GM10248 (cell line): ENCODE measurements around the gene U2AF1.
"Not testable (repeated sequence)": the region's sequence is repeated elsewhere in the genome, so short reads cannot be mapped to it uniquely, and the experiment has no call there.

Source experiments
- CTCF ChIA-PET: fragments of 300-600 bp; sonication (Branson Sonifier 250); formaldehyde crosslinking; extraction: SDS; loops from one replicate; lab custom pipeline; 2021; ENCODE audit warnings: antibody characterized with exemption; lab: Yijun Ruan, JAX
- POLR2A ChIA-PET: fragments of 350-650 bp; sonication (Branson Sonifier 250); formaldehyde crosslinking; extraction: SDS; loops from one replicate; lab custom pipeline; 2020; ENCODE audit warnings: antibody characterized with exemption; lab: Yijun Ruan, JAX
- DNase-seq: peaks from one replicate; pipeline ENCODE4 v3.0.0; 2012; ENCODE audit errors: extremely low spot score

U2AF1 gene, protein sequence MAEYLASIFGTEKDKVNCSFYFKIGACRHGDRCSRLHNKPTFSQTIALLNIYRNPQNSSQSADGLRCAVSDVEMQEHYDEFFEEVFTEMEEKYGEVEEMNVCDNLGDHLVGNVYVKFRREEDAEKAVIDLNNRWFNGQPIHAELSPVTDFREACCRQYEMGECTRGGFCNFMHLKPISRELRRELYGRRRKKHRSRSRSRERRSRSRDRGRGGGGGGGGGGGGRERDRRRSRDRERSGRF

DNA sequence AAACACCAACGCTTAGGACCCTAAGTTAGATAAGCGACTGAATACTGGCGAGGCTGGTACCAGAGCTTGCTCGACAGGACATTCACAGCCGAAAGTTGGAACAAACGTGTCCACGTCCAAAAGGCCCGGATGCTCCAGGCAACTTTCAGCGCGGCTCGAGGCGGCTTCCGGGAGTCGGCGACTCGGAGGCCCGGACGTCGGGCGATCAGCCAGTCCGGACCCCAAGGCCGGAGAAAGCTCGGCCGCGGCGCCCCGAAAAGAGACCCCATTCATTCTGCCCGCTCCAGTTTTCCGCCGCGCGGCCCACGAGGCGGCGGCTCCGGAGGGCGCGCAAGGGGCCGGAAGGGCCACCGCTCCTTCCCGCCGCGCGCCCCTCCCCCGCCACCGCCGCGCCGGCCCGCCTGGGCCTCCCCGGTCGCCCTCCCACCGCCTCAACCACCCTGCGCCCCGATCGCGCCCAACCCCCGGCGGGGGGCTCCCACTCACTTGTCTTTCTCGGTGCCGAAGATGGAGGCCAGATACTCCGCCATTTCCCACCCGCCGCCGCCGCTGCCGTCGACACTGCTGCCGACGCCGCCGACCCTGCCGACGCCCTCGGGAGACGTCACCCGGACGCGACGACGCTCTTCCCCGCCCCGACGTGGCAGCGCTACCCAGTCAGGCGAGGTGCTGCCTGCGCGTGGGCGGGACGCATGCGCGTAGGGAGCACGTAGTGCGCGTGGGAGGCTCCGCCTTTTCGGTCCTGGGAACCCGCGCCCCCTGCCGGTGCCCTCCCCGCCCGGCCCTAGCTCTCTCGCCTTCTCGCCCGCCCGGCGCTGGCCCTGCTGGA lies at the start of gene U2AF1:
Gene U2AF1, minus strand, starts transcription at position 606 of the 829 bp plus-strand sequence. Its CDS starts 76 bp downstream, at position 530.
- CTCF ChIA-PET, POLR2A ChIA-PET, DNase-seq: not testable (repeated sequence)

DNA sequence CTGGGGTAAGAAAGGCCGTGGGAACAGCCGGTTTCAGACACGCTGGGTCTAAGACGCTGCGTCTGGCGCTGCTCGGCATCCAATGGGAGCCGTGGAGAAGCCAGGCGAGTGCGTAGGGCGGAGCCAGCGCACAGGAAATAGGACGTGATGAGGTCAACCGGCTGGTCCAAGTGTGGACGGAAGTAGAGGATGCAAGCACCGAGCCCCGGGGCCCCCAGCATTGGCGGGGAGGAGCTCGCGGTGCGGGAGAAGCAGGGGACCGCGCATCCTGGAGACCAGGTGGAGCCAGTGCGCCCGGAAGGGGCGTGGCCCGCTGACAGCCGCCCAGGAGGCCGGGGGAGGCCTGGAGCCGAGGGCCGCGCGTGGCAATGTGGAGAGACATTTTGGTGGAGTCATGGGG lies 46.2 kb upstream of the U2AF1 start:
- DNase-seq, CTCF ChIA-PET, POLR2A ChIA-PET: not testable (repeated sequence)

DNA sequence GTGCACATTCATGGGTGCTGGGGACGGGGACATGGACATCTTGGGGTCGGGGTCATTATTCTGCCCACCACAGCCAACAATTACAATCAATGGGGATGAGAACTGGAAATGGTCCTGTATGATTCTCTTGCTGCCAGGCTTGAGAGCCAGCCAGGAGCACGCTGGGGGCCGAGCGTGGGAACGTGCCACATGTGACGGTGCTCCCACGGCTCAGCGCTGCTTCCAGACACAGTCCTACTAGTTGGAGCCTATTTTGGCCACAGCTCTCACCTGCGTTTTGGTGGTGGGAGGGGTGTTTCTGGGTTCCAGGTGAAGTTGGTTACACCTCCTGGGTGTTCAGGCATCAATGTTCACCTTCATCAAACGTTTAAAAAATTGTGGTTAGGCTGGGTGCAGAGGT lies 42.0 kb upstream of the U2AF1 start:
- DNase-seq, CTCF ChIA-PET, POLR2A ChIA-PET: not testable (repeated sequence)

- DNase-seq, CTCF ChIA-PET, POLR2A ChIA-PET: not testable (repeated sequence)
These were observed 40.6 kb upstream of the U2AF1 start for GRCh38 chr21:43147999-43148398.

DNA sequence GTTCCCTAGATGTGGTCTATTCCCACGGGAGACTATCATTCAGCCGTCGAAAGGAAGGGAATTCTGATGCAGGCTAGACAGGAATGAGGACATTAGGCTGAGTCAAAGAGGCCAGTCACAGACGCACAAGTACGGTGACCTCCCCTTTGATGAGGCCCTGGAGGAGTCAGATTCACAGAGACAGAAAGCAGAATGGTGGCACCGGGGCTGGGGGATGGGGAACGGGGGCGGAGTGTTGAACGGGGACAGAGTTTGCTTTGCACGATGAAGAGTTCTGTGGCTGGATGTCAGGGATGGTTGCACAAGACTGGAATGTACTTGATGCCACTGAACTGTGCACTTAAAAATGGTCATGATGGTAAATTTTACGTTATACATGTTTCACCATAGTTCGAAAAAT lies 39.3 kb upstream of the U2AF1 start:
- CTCF ChIA-PET, POLR2A ChIA-PET, DNase-seq: not testable (repeated sequence)

GRCh38 chr21:43141407-43141806 lies 34.0 kb upstream of the U2AF1 start:
- DNase-seq, CTCF ChIA-PET, POLR2A ChIA-PET: not testable (repeated sequence)

- POLR2A ChIA-PET, result not testable (repeated sequence)
These were observed 31.6 kb upstream of the U2AF1 start for GRCh38 chr21:43138944-43139343.

GRCh38 chr21:43134520-43134919 lies 27.1 kb upstream of the U2AF1 start:
- CTCF ChIA-PET, DNase-seq, POLR2A ChIA-PET: not testable (repeated sequence)

More at GRCh38 chr21:43138944-43139343, 31.6 kb upstream of the U2AF1 start:
- DNase-seq, CTCF ChIA-PET: not testable (repeated sequence)

- DNase-seq, CTCF ChIA-PET, POLR2A ChIA-PET: not testable (repeated sequence)
These were observed 22.7 kb upstream of the U2AF1 start for GRCh38 chr21:43130094-43130493.

GRCh38 chr21:43115956-43116355 lies 8.6 kb upstream of the U2AF1 start:
- POLR2A ChIA-PET, CTCF ChIA-PET, DNase-seq: not testable (repeated sequence)

DNA sequence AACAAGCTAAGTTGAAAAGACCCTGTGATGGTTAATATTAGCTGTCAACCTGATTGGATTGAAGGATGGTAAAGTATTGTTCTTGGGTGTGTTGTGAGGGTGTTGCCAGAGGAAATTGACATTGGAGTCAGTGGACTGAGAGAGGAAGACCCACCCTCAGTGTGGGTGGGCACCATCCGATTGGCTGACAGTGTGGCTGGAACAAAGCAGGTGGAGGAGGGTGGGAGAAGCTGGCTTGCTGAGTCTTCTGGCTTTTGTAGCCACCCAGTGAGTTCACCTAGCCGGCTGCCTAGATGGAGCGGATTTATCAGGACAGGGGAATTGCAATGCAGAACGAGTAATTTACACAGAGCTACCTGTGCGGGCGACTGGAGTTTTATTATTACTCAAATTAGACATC lies 7.1 kb upstream of the U2AF1 start:
- CTCF ChIA-PET, DNase-seq, POLR2A ChIA-PET: not testable (repeated sequence)

DNA sequence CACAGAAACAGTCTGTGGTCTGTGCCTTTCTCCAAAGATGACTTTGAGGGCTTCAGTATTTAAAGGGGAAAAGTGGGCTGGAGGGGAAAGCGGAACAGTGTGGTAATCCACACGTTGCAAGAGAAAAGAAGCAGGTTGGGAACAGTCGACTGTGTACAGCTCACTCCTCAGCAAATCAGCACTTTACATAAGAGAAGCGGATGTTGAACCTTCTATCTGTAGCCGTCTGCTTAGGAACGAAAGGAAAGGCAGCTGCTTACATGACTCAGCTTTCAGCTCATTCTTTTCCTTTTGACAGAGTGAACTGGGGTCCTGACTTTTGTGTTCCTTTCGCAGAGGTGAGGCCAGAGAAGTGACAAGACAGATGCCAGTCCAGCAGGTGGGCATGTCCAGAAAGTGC lies 1.6 kb upstream of the U2AF1 start:
- DNase-seq, POLR2A ChIA-PET, CTCF ChIA-PET: not testable (repeated sequence)

GRCh38 chr21:43108177-43108576 lies 807 bp upstream of the U2AF1 start:
- CTCF ChIA-PET, DNase-seq, POLR2A ChIA-PET: not testable (repeated sequence)

DNA sequence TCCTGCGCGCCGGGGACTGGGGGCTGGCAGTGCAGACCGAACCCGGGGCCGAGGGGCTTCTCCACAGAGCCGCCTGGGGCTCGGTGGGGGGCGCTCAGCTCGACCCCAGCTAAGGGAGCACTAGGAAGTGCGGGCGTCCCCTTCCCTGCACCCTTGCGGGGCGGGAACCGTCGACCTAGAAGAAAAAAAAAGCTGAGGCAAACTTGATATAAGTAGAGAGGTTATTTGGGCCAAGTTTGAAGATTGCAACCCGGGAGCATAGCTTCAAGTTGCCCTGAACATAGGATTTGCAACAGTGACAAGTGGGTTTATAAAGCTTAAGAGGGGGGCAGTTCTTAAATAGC lies 396 bp upstream of the U2AF1 start:
- CTCF ChIA-PET, POLR2A ChIA-PET, DNase-seq: not testable (repeated sequence)

DNA sequence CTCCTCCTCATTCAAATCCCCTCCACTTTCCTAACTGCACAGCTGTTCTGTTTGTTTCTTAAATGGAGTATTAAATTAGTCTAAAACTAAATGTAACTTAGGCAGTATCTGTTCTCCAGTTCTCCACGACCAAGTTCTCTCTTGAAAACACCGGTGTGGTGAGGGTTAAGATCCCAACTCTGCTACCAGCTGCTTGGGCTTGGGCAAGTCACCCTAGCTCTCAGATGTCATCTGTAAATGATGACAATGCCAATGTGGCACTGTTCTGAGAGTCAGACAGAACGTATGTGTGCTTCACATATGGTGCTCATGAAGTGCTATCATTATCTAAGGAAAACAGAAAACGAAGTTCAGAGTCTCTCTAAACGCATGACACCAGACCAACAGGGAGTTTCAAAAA lies 2.7 kb downstream of the U2AF1 start:
- DNase-seq, CTCF ChIA-PET, POLR2A ChIA-PET: not testable (repeated sequence)

- POLR2A ChIA-PET, result not testable (repeated sequence)
These were observed 5.1 kb downstream of the U2AF1 start for GRCh38 chr21:43102281-43102680.

DNA sequence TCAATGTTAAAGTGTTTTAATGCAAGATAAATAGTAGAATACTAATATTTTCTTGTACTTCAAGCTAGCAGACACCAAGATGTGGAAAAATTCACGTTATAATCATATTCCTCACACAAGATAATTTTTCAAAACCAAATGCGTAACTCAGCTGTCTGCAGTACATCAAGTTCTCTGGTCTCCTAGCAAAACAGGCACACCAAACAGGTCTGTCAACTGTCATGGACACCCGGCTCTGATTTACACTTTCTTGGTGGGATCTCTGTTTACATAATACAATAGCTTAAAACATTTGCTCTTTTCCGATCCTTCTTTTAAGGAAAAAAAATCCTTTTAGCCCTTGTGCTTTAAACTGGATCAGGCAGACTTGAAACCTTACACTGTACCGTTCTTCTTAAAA lies 5.7 kb downstream of the U2AF1 start:
- POLR2A ChIA-PET, DNase-seq, CTCF ChIA-PET: not testable (repeated sequence)

More at GRCh38 chr21:43102281-43102680, 5.1 kb downstream of the U2AF1 start:
- DNase-seq, CTCF ChIA-PET: not testable (repeated sequence)

DNA sequence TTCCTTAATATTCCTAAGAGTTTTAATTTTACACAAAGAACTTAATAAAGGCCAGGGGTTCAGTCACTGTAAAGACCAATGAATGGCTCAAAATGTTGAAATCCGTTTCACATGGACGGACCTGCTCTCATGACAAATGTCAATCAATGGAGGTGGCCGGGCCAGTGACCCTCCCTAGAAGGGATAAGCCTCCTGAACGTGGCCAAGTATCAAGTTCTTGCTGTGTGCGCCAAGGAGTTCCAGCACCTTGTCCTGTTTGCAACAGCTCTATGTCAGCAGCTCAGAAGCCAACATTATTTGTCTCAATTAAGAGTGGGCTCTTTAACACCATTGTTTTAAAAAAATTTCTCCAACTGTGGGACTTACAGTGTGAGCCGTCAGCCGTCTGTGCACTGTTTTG lies 6.4 kb downstream of the U2AF1 start:
- POLR2A ChIA-PET, DNase-seq, CTCF ChIA-PET: not testable (repeated sequence)
